Gastroesophageal sphincter (tissue), 3 donors: ENCODE measurements around the gene MATN4.

Experiments used
- CTCF ChIP-seq, 4 experiments: fragments of 200-600 bp in 2 of 4; fragments of 450-650 bp in 2 of 4; sonication (generic) in 1 of 4; IDR thresholded peaks; one replicate each; pipeline ENCODE4 v1.5.1; 2017 to 2019; ENCODE audit warnings: antibody characterized with exemption in 4 of 4, mild to moderate bottlenecking in 2 of 4, moderate library complexity in 2 of 4
- EP300 ChIP-seq: sonication (generic); formaldehyde crosslinking; IDR thresholded peaks from one replicate; pipeline ENCODE4 v1.6.1; 2017; ENCODE audit warnings: antibody characterized with exemption, mild to moderate bottlenecking
- POLR2A ChIP-seq, 2 donors: fragments of 450-650 bp; IDR thresholded peaks; one replicate each; pipeline ENCODE4 v1.6.1; 2017; ENCODE audit warnings: antibody characterized with exemption in 2 of 2, mild to moderate bottlenecking in 2 of 2, moderate library complexity in 1 of 2
- POLR2AphosphoS5 ChIP-seq: sonication (generic); formaldehyde crosslinking; IDR thresholded peaks from one replicate; pipeline ENCODE4 v1.6.1; 2017; ENCODE audit warnings: antibody characterized with exemption

GRCh38 chr20:45248609-45249008 lies 59.5 kb downstream of the MATN4 start:
- TF ChIP-seq CTCF (IDR thresholded peaks at IDR 0.05), result no peak
- TF ChIP-seq POLR2AphosphoS5, result no peak
- no peak for TF ChIP-seq POLR2A (IDR thresholded peaks at IDR 0.05)
- no peak for TF ChIP-seq EP300
